ENCODE data around the gene MS4A8. TPM values are rescaled to one million over a fixed set of nuclear protein-coding genes. Genes with fewer than 3 reads are reported as not detected.

Gene MS4A8
- total RNA-seq, 3 donors from 2014 or later (not counting 1 experiment from before 2014, with no cell fraction given), result not detected

DNA sequence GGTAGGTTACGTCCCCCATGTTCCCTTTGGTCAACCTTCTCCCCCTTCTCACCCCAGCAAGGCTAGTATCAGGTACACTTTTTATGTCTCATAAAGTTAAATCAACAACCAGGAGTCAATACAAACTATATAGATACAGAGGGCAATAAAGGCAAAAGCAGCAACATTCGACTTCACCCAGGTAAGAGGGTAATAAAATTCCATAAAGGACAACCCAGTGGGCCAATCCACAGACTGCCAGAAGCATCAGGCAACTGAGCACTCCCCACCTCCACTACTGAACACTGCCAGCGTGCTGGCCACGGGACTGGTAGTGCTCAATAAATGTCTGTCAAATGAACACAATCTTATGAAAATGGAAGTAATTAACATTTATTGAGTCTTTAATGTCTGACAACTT lies 20.0 kb downstream of the MS4A8 start:
- TF ChIP-seq, protein P1, sequence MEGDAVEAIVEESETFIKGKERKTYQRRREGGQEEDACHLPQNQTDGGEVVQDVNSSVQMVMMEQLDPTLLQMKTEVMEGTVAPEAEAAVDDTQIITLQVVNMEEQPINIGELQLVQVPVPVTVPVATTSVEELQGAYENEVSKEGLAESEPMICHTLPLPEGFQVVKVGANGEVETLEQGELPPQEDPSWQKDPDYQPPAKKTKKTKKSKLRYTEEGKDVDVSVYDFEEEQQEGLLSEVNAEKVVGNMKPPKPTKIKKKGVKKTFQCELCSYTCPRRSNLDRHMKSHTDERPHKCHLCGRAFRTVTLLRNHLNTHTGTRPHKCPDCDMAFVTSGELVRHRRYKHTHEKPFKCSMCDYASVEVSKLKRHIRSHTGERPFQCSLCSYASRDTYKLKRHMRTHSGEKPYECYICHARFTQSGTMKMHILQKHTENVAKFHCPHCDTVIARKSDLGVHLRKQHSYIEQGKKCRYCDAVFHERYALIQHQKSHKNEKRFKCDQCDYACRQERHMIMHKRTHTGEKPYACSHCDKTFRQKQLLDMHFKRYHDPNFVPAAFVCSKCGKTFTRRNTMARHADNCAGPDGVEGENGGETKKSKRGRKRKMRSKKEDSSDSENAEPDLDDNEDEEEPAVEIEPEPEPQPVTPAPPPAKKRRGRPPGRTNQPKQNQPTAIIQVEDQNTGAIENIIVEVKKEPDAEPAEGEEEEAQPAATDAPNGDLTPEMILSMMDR (IDR thresholded peaks at IDR 0.05), result no peak
- no peaks in the 10 kb centered on the region for H3K4me1 Mint-ChIP-seq

DNA sequence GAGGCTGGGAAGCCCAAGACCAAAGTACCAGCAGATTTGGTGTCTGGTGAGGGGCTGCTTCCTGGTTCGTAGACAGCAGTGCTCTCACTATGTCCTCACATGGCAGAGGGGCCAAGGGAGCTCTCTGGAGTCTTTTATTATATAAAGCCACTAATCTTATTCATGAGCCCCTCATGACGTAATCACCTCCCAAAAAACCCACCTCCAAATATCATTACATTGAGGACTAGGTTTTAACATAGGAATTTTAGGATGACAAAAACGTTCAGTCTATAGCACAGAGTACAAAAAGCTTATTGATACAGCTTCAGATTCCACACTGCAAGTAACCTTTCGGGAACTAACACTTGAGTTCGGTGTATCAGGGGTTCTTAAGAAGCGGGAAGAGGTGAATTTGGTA lies 21.0 kb downstream of the MS4A8 start:
- Histone ChIP-seq H3K27me3 (ENCODE audit: control insufficient read depth, insufficient read depth, low read length) (no peaks in the 10 kb centered on the region), H3K9me3 (ENCODE audit: control insufficient read depth, insufficient read depth, low read length) (no peaks in the 10 kb centered on the region), H3K4me3 (ENCODE audit: low read length) (no peak overlapping the region), H3K4me1 (ENCODE audit: control insufficient read depth, insufficient read depth, low read length) (no peaks in the 10 kb centered on the region), H3K27ac (ENCODE audit: low read length) (no peak overlapping the region), H3K36me3 (ENCODE audit: control insufficient read depth, insufficient read depth, low read length) (no peaks in the 10 kb centered on the region)
- Mint-ChIP-seq H3K4me1 (no peaks in the 10 kb centered on the region), H3K4me3 (no peak overlapping the region), H3K27ac (no peak overlapping the region), H3K36me3 (no peaks in the 10 kb centered on the region), H3K27me3 (ENCODE audit: low read depth in 2 of 2) (peaks cover 7 to 8% of the 10 kb centered on the region in 2 donors), H3K9me3 (no peaks in the 10 kb centered on the region)
- intact Hi-C loops (cut with micrococcal nuclease), result no loop called here
- ATAC-seq (no peak), DNase-seq (no peak)
- 82% methylated on average over 6 of the region's 6 CpGs for WGBS (ENCODE audit: insufficient coverage)
- TF ChIP-seq, protein P1 (IDR thresholded peaks at IDR 0.05), result no peak

More for the DNA sequence above, 20.0 kb downstream of the MS4A8 start:
- no peak for ATAC-seq
- H3K4me3 ChIP-seq (ENCODE audit: low read length), result no peak overlapping the region
- no peaks in the 10 kb centered on the region for H3K36me3 ChIP-seq (ENCODE audit: control insufficient read depth, insufficient read depth, low read length)
- peaks cover 8 to 9% of the 10 kb centered on the region in 2 donors for H3K27me3 Mint-ChIP-seq (ENCODE audit: low read depth in 2 of 2)
- no peaks in the 10 kb centered on the region for H3K36me3 Mint-ChIP-seq
- no peaks in the 10 kb centered on the region for H3K27me3 ChIP-seq (ENCODE audit: control insufficient read depth, insufficient read depth, low read length)
- H3K27ac Mint-ChIP-seq, result no peak overlapping the region
- no peaks in the 10 kb centered on the region for H3K9me3 ChIP-seq (ENCODE audit: control insufficient read depth, insufficient read depth, low read length)
- WGBS (ENCODE audit: insufficient coverage), result 94% methylated on average over 4 of the region's 4 CpGs
- DNase-seq, result no peak
- no peak overlapping the region for H3K27ac ChIP-seq (ENCODE audit: low read length)
- no peaks in the 10 kb centered on the region for H3K9me3 Mint-ChIP-seq
- no peak overlapping the region for H3K4me3 Mint-ChIP-seq
- intact Hi-C loops (cut with micrococcal nuclease), result no loop called here
- no peaks in the 10 kb centered on the region for H3K4me1 ChIP-seq (ENCODE audit: control insufficient read depth, insufficient read depth, low read length)

DNA sequence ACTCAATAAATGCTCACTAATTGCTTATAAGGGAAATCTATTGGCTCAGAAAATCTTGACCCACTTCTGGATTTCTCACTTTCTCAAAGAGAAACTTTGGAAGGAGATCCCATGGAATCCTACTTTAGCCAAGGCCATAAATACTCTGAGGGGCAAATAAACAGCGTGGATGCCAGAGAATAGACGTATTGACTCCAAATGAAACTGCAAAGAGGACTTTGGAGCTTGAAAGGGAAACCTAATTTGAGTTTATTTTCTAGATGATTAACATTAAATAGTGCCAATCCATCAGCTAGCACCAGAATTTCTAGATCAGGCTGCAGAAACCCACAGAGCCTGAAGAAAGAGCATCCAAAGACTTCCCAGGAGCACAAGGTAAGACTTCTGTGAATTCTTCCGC lies 25.0 kb downstream of the MS4A8 start, which contains the start of gene MS4A18:
MS4A18 (plus strand) TSS at position 301 of the 400 bp plus-strand sequence.
- Histone ChIP-seq H3K4me1 (ENCODE audit: control insufficient read depth, insufficient read depth, low read length) (no peaks in the 10 kb centered on the region), H3K27me3 (ENCODE audit: control insufficient read depth, insufficient read depth, low read length) (no peaks in the 10 kb centered on the region), H3K4me3 (ENCODE audit: low read length) (no peak within 1 kb of the TSS), H3K36me3 (ENCODE audit: control insufficient read depth, insufficient read depth, low read length) (no peaks in the 10 kb centered on the region), H3K27ac (ENCODE audit: low read length) (no peak within 1 kb of the TSS), H3K9me3 (ENCODE audit: control insufficient read depth, insufficient read depth, low read length) (no peaks in the 10 kb centered on the region)
- Mint-ChIP-seq H3K27me3 (ENCODE audit: low read depth in 2 of 2) (peaks cover 7 to 22% of the 10 kb centered on the region in 2 donors), H3K9me3 (no peaks in the 10 kb centered on the region), H3K4me3 (no peak within 1 kb of the TSS), H3K4me1 (no peaks in the 10 kb centered on the region), H3K27ac (no peak within 1 kb of the TSS), H3K36me3 (no peaks in the 10 kb centered on the region)
- intact Hi-C loops (cut with micrococcal nuclease), result no loop called here
- WGBS (ENCODE audit: insufficient coverage), result 86% methylated on average over 3 of the region's 3 CpGs
- TF ChIP-seq, protein P1 (IDR thresholded peaks at IDR 0.05), result no peak
- no peak for ATAC-seq
- DNase-seq, result no peak

- Histone ChIP-seq H3K36me3 (ENCODE audit: control insufficient read depth, insufficient read depth, low read length) (no peaks in the 10 kb centered on the region), H3K27ac (ENCODE audit: low read length) (no peak overlapping the region), H3K4me1 (ENCODE audit: control insufficient read depth, insufficient read depth, low read length) (no peaks in the 10 kb centered on the region), H3K9me3 (ENCODE audit: control insufficient read depth, insufficient read depth, low read length) (no peaks in the 10 kb centered on the region), H3K4me3 (ENCODE audit: low read length) (no peak overlapping the region), H3K27me3 (ENCODE audit: control insufficient read depth, insufficient read depth, low read length) (no peaks in the 10 kb centered on the region)
- H3K9me3 Mint-ChIP-seq, result no peaks in the 10 kb centered on the region
- intact Hi-C loops (cut with micrococcal nuclease), result no loop called here
- TF ChIP-seq, protein P1 (IDR thresholded peaks at IDR 0.05), result no peak
- H3K4me3 Mint-ChIP-seq, result no peak overlapping the region
- WGBS (ENCODE audit: insufficient coverage), result 67% methylated on average over 1 of the region's 1 CpG
- H3K27ac Mint-ChIP-seq, result no peak overlapping the region
- ATAC-seq, result no peak
- H3K27me3 Mint-ChIP-seq (ENCODE audit: low read depth in 2 of 2), result peaks cover 7 to 22% of the 10 kb centered on the region in 2 donors
- no peaks in the 10 kb centered on the region for H3K36me3 Mint-ChIP-seq
- DNase-seq, result no peak
- H3K4me1 Mint-ChIP-seq, result no peaks in the 10 kb centered on the region
Observed at GRCh38 chr11:60725592-60725991, 26.2 kb downstream of the MS4A8 start.

Measured in natural killer cell (primary cell).